Embryonic facial prominence (tissue), 1 donor: ENCODE measurements around the gene FSHB.
"Not testable (repeated sequence)": the region's sequence is repeated elsewhere in the genome, so short reads cannot be mapped to it uniquely, and the experiment has no call there.

Experiments
- DNase-seq: peaks from one replicate; pipeline ENCODE4 v3.0.0-alpha.2; 2016; ENCODE audit errors: extremely low spot score

The FSHB gene

GRCh38 chr11:30230714-30231113 lies at the start of gene FSHB:
Gene FSHB (plus strand): TSS chr11:30231014. CDS start chr11:30231903, 889 bp downstream.
- no peak for DNase-seq

DNA sequence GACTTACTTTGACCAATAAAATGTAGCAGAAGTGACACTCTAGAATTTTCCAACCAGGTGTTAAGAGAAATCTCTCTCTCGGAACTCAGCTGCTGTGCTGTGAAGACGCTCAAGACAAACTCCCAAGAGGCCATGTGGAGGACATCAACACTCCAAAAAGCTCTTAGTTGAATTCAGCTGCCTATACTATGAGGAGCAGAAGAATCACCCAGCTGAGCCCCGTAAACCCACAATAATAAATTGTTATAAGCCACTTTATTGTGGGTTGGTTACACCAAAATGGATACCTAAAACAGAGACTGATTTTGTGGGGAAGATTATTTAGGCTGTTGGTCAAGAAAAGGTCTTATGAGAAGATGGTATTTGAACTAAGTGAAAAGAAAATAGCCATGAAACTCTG lies 44.1 kb upstream of the FSHB start:
- no peak for DNase-seq

- DNase-seq, result no peak
These were observed 38.2 kb upstream of the FSHB start for GRCh38 chr11:30192620-30193019.

DNA sequence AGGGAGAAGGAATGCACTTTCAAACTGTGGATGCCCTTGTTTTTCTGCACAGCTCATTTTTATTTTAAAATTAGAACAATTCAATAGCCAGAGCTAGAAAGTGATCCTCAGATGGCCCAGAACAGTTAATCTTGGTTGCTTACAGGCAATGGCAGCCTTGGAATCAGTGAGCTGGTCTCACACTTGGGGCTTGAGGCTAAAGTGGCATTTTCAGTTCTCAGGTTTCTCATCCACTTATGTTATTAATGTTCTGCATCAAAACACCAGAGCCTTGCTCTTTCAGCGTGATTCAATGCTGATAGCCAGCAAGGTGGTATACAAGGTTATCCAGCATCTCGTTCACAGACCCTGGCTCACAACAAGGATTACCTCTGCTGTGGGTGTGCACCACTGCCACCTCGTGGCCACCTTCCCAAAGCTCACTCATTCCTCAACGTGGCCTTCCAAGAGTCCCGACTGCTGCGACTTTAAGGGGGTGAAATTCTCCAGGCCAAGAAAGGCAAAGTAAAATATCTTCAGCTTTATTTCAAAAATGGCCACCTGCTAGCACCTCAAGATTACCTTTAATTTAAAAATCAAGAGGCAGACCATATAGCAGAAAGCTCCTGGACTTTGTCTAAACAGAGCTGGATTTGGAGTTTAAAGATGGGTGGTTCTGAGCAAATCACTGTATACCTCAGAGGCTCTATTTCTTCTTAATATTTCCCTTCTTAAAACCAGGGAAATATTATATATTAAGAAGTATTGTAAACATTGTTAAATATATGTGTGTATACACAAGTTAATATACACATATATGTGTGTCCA lies 34.2 kb upstream of the FSHB start:
- DNase-seq, result no peak

DNA sequence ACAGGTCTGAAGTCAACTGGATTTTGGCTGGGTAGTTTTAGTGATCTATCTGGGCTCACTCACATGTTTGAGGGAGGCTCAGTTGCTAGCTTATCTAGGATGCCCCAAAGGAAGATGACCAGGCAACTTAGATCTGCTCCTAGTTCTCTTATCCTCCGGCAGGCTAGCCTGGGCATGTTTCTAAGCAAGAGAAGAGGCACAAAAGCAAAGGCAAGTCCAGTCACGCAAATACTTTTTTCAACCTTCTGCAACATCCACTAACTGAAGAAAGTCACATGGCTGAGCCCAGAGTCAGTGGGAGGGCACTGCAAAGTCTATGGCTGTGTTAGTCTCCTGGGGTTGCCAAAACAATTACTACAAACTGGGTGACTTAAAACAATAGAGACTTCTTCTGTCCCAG lies 32.9 kb upstream of the FSHB start:
- no peak for DNase-seq

DNA sequence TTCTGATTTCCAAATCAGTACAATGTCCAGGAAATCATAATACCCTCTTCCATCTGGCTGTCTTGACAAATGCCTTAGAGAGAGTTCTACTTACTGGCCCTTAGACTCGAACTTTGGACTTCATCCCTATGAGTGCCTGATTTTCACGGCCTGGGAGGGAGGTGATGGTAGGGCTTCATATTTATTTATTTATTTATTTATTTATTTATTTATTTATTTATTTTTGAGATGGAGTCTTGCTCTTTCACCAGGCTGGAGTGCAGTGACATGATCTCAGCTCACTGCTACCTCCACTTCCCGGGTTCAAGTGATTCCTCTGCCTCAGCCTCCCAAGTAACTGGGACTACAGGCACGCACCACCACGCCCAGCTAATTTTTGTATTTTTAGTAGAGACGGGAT lies 27.8 kb upstream of the FSHB start:
- DNase-seq, result not testable (repeated sequence)

- no peak for DNase-seq
These were observed 27.0 kb upstream of the FSHB start for GRCh38 chr11:30203850-30204249.

DNA sequence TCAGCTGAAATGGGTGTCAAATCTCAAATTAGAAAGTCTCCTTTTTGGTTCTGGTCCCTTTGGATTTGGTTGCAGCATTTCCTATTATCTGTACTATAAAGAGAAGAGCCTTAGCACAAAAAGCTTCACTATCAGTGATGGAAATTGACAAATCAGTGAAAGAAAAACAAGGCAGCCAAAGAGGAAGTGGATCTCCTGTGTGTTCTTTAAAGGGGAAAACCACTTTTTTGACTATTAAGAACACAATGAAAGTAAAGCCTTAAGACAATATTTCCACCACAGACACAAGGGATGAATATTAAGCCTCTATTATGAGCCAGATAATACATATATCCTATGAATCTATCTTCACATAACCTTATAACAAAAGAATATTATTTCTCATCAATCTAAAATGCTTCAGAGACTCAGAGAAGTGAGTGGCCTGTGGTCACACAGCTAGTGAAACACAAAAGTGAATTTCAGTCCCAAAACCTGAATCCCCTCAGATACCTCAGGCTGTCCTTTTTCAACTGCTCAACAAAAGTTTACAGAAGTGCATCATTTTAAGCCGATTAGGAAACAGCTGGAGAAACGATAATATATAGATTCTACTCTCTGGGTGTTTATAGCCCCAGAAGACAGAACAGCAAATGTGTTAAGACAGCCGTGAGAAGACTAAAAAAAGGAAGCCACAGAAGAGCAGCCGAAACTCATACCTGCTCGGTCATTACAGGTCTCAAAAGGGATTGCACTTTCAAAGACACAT lies 24.4 kb upstream of the FSHB start:
- DNase-seq, result no peak

DNA sequence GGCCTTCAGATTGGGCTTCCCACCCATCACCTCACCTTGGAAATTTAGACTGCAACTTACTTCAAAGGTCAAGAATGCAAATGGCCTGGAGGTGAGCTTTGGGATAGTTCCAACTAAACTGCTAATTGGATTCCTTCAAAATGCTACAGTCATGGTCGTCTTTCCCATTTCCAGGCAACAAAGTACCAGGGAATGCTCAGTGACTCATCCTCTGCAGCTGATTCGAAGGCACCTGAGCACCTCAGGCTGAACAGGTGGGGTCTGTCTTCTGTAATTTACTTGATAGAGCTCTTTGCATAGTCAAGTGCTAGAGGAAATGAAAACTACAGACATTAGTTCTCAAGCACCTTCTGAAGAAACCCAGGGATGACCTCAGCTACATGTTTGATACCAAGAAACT lies 20.5 kb upstream of the FSHB start:
- DNase-seq, result no peak

DNA sequence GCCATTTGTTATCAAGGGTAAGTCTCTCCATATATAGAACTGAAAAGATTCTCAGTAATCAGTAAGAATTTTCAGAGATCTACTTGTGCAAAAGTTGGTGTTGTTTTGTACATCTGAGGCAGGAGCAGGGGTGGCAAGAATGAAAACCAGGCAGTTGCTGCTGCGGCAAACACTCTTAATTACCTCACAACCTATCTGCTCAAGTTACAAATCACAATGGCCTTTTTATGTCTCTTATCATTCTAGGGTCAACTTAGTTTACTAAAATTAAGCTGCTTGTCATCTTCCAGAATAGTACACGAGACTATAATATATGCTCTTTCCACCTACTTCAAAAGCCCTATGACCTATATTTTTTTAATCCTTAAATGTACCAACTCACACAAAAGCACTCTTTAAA lies 14.3 kb upstream of the FSHB start:
- DNase-seq, result no peak

GRCh38 chr11:30218278-30218677 lies 12.5 kb upstream of the FSHB start:
- DNase-seq, result no peak

- no peak for DNase-seq
These were observed 5.2 kb upstream of the FSHB start for GRCh38 chr11:30225642-30226041.

DNA sequence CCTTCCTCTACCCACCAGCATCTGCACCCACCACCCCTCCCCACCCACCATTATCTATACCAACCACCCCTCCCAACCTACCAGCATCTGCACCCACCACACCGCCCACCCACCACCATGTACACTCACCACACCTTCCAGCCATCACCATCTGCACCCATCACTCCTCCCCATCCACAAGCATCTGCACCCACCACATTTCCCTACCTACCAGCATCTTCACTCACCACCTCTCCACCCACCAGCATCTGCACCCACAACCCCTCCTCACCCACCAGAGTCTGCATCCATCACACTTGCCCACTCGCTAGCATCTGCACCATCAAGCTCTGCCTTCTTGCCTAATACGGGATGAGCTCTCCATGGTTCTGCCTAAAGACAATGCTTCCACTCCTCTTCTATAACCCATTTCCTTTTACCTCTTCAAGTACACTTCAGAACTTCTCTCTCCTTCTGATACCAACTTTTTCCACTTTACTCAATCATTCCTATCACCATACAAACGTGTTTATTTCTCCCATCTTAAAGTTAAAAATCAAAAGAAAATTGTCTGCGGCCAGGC lies 2.4 kb upstream of the FSHB start:
- DNase-seq, result no peak

- DNase-seq, result no peak
These were observed 8.2 kb downstream of the FSHB start for GRCh38 chr11:30239025-30239424.

DNA sequence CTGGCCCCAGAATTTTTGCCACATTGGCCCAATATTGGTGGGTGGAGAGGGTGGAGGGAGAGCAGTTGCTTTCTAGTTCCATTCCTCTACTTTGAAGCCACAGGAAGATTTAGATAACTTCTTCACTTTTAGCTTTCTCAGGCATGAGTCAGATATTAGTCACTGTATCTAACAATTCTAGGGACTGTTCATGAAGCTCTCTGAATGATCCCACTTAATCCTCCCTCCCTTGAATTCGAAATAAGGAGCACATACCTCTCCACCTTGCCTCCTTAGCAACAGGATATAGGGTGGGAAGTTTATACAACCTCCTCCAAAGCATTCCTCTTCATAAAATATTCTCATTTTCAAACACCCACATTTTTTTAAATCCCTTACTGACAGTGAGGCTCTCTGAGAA lies 13.5 kb downstream of the FSHB start:
- DNase-seq, result no peak

- no peak for DNase-seq
These were observed 14.8 kb downstream of the FSHB start for GRCh38 chr11:30245621-30246020.

- no peak for DNase-seq
These were observed 23.8 kb downstream of the FSHB start for GRCh38 chr11:30254307-30255298.

GRCh38 chr11:30255637-30256036 lies 24.8 kb downstream of the FSHB start:
- DNase-seq, result no peak

DNA sequence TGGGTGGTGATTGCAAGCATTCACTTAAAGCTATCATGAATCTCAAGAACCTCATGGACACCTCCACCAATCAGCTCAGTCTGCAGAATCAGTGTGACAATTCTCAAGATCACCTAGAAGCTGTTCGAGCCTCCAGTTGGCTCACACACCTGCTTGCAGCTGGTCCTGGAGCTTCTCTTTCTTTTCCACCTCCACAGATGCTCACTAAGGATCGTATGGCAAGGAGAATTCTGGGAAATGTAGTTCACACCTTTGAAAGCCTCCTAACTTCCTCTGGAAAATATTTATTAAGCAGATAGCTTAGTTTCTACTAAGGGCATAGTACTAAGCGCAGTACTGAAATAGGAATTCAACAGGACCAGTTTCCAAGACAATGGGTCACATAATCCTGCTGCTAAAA lies 26.2 kb downstream of the FSHB start:
- DNase-seq, result no peak

DNA sequence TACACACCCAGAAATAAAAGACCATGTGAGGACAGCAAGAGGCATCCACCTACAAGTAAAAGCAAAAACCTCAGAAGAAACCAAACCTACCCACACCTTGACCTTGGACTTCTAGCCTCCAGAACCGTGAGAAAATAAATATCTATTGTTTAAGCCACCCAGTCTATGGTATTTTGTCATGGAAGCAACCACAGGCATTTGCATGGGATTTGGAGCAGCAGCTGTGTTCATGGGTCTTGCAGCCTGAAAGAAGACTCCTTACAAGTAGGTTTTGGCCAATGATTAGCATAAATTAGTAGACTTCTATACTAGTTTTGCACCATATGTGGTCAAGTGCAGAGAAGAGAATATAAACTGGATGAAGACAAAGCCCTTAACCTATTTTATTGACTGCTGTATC lies 27.9 kb downstream of the FSHB start:
- DNase-seq, result no peak

- DNase-seq, result no peak
These were observed 30.0 kb downstream of the FSHB start for GRCh38 chr11:30260813-30261212.

- DNase-seq, result no peak
These were observed 31.0 kb downstream of the FSHB start for GRCh38 chr11:30261821-30262220.
